OCI-LY7 (cell line): ENCODE results near the gene MAP1B. TPM values are rescaled to one million over a fixed set of nuclear protein-coding genes. Genes with fewer than 3 reads are reported as not detected.

ENCODE experiments used
- BruUV-seq: library from RNA; stranded (reverse); fragments of 400-500 nt; replicated peaks from 2 replicates; lab custom pipeline; 2021; lab: Mats Ljungman, UMichigan
- CTCF ChIA-PET: fragments of 300-600 bp; sonication (Branson Sonifier 250); formaldehyde crosslinking; loops from one replicate; lab custom pipeline; 2022; ENCODE audit warnings: antibody characterized with exemption; ENCODE audit not compliant: unreplicated experiment; lab: Charles Lee
- POLR2A ChIA-PET: fragments of 300-600 bp; sonication (Branson Sonifier 250); formaldehyde crosslinking; loops from one replicate; lab custom pipeline; 2022; ENCODE audit warnings: antibody characterized with exemption; lab: Charles Lee
- DNase-seq: peaks from one replicate; pipeline ENCODE4 v3.0.0-alpha.2; 2015; ENCODE audit warnings: low spot score
- H2AFZ ChIP-seq: fragments of 200-600 bp; sonication (generic), shearing (Covaris generic); 2 replicates; pipeline ENCODE4 v1.6.1; 2014; ENCODE audit warnings: mild to moderate bottlenecking, antibody characterized with exemption, low read length, moderate library complexity
- H3K27ac ChIP-seq: fragments of 200-600 bp; sonication (generic); 2 replicates; pipeline ENCODE4 v1.5.1; 2014; ENCODE audit warnings: mixed run types, low read depth, mild to moderate bottlenecking, moderate library complexity, low read length, inconsistent platforms; ENCODE audit not compliant: poor library complexity, severe bottlenecking
- H3K36me3 ChIP-seq: fragments of 200-600 bp; sonication (generic); 2 replicates; pipeline ENCODE4 v1.6.1; 2014; ENCODE audit warnings: mild to moderate bottlenecking, antibody characterized with exemption, low read length, moderate library complexity, mixed read lengths; ENCODE audit not compliant: insufficient read depth
- H3K4me1 ChIP-seq: fragments of 200-600 bp; sonication (generic); 2 replicates; pipeline ENCODE4 v1.5.1; 2014; ENCODE audit warnings: mild to moderate bottlenecking, low read length; ENCODE audit not compliant: insufficient read depth, poor library complexity, severe bottlenecking
- H3K4me2 ChIP-seq: fragments of 200-600 bp; sonication (generic); 2 replicates; pipeline ENCODE4 v1.6.1; 2014; ENCODE audit warnings: mild to moderate bottlenecking, low read length
- H3K4me3 ChIP-seq: fragments of 200-600 bp; sonication (generic); 2 replicates; pipeline ENCODE4 v1.5.1; 2014; ENCODE audit warnings: mild to moderate bottlenecking, low read depth, low read length; ENCODE audit not compliant: poor library complexity, severe bottlenecking
- H3K79me2 ChIP-seq: fragments of 200-600 bp; sonication (generic); 2 replicates; pipeline ENCODE4 v1.6.1; 2016; ENCODE audit warnings: low read depth, mild to moderate bottlenecking, low read length, moderate library complexity, mixed read lengths; ENCODE audit not compliant: insufficient read depth
- H3K9me2 ChIP-seq: fragments of 200-600 bp; sonication (generic); 2 replicates; pipeline ENCODE4 v1.6.1; 2016; ENCODE audit warnings: mild to moderate bottlenecking, low read length, mixed read lengths; ENCODE audit not compliant: insufficient read depth
- H3K9me3 ChIP-seq: fragments of 200-600 bp; sonication (generic); 2 replicates; pipeline ENCODE4 v1.6.1; 2014; ENCODE audit warnings: mild to moderate bottlenecking, mixed run types, low read length, mixed read lengths
- H4K20me1 ChIP-seq: fragments of 200-600 bp; sonication (generic); 2 replicates; pipeline ENCODE4 v1.6.1; 2014; ENCODE audit warnings: mild to moderate bottlenecking, antibody characterized with exemption, low read length, moderate library complexity, mixed read lengths; ENCODE audit not compliant: insufficient read depth
- EZH2phosphoT487 ChIP-seq: fragments of 200-600 bp; sonication (generic); IDR thresholded peaks from 2 replicates; pipeline ENCODE4 v1.6.1; 2018; ENCODE audit warnings: low read depth, borderline replicate concordance, mild to moderate bottlenecking, mixed run types, antibody characterized with exemption, low read length, moderate library complexity, mixed read lengths
- intact Hi-C: fragments of 100-400 bp; cut with micrococcal nuclease; formaldehyde crosslinking; loops from one replicate; pipeline ENCODE4 v1.10.0; 2022; ENCODE audit not compliant: unreplicated experiment
- total RNA-seq, 2 experiments: library from RNA; depleted of rRNA in 1 of 2; stranded (reverse); fragments of >200 nt in 1 of 2; shearing (Covaris generic) in 1 of 2; gene quantifications; 2 replicates each; pipeline ENCODE4 v1.2.3, GENCODE V29; 2014 to 2022
- TF ChIP-seq, protein P1 (sequence below): fragments of 200-600 bp; sonication (generic); conservative IDR thresholded peaks from 2 replicates; pipeline ENCODE4 v1.5.1; 2014; ENCODE audit warnings: mild to moderate bottlenecking, antibody characterized with exemption, low read length, moderate library complexity, mixed read lengths

The MAP1B gene
- total RNA-seq, 2 experiments from 2014 or later: not detected

DNA sequence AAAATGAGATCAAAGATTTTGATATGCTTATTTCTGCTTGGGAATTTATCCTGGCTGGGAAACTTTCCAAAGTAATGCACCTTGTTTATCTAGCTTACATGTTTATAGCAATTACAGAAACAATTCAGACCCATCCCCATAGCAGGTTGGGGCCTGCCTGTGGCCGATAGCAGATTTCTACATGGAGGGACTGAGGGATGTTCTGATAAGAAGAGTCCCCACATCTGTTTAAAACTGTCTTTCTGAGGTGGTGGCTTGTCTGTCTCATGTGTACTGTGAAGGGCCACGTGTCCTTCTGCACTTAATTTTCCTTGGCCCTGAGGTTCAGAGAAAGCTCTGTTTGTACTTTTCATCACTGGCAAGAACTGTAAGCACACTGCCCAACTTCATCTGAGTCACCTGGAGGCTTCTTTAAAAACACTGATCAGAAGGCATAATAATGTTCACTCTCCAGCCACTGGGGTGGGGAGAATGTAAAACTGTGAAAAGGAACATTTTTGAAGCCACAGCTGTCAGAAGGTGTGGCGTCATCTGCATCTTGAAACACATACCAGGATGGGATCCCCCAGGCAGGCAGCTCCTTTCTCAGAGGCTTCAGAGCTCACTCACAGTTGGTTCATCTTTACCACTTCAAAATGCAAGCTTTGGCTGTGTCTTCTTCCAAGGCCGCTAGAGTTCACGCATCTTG is 80.3 kb downstream of the MAP1B start:
- intact Hi-C loops: no loop called here
- no peak overlapping the region for H2AFZ ChIP-seq
- ChIA-PET CTCF (no interaction called here), POLR2A (no interaction called here)
- no peak for DNase-seq
- H3K4me3 ChIP-seq: no peak overlapping the region
- no peaks in the 10 kb centered on the region for H3K36me3 ChIP-seq
- H3K4me1 ChIP-seq: no peaks in the 10 kb centered on the region
- TF ChIP-seq, protein P1, sequence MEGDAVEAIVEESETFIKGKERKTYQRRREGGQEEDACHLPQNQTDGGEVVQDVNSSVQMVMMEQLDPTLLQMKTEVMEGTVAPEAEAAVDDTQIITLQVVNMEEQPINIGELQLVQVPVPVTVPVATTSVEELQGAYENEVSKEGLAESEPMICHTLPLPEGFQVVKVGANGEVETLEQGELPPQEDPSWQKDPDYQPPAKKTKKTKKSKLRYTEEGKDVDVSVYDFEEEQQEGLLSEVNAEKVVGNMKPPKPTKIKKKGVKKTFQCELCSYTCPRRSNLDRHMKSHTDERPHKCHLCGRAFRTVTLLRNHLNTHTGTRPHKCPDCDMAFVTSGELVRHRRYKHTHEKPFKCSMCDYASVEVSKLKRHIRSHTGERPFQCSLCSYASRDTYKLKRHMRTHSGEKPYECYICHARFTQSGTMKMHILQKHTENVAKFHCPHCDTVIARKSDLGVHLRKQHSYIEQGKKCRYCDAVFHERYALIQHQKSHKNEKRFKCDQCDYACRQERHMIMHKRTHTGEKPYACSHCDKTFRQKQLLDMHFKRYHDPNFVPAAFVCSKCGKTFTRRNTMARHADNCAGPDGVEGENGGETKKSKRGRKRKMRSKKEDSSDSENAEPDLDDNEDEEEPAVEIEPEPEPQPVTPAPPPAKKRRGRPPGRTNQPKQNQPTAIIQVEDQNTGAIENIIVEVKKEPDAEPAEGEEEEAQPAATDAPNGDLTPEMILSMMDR: no peak
- TF ChIP-seq EZH2phosphoT487: no peak
- H3K4me2 ChIP-seq: no peak overlapping the region
- no peak overlapping the region for H3K27ac ChIP-seq
- BruUV-seq: no TSS peak
- H3K9me2 ChIP-seq: no peaks in the 10 kb centered on the region
- H3K79me2 ChIP-seq: no peaks in the 10 kb centered on the region
- H4K20me1 ChIP-seq: no peaks in the 10 kb centered on the region
- no peaks in the 10 kb centered on the region for H3K9me3 ChIP-seq

DNA sequence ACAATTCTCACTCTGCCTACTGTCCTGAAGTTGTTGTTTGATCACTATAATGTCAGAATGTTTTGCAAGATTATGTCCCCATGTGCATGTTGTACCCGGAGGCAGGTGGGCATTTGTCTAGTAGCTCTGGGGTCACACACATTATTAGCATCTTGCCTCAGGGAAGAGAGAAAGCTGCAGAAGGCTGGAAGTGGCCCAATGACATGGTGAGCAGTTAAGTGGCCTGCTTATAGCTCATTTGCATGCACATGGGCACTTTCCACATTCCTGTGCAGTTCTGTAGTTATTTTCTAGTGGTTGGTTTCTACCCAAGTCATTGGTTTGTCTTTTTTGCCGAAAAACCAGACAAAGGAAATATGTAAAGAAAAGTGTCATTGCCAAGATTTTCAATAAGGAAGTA is 80.9 kb downstream of the MAP1B start:
- no peak overlapping the region for H2AFZ ChIP-seq
- no peak for TF ChIP-seq EZH2phosphoT487
- TF ChIP-seq, protein P1: no peak
- no peaks in the 10 kb centered on the region for H3K4me1 ChIP-seq
- no peaks in the 10 kb centered on the region for H4K20me1 ChIP-seq
- H3K9me2 ChIP-seq: no peaks in the 10 kb centered on the region
- DNase-seq: no peak
- BruUV-seq: no TSS peak
- no peak overlapping the region for H3K4me3 ChIP-seq
- no peak overlapping the region for H3K4me2 ChIP-seq
- POLR2A ChIA-PET: no interaction called here
- H3K9me3 ChIP-seq: no peaks in the 10 kb centered on the region
- no peaks in the 10 kb centered on the region for H3K79me2 ChIP-seq
- intact Hi-C loops: no loop called here
- H3K27ac ChIP-seq: no peak overlapping the region
- H3K36me3 ChIP-seq: no peaks in the 10 kb centered on the region
- CTCF ChIA-PET: no interaction called here

DNA sequence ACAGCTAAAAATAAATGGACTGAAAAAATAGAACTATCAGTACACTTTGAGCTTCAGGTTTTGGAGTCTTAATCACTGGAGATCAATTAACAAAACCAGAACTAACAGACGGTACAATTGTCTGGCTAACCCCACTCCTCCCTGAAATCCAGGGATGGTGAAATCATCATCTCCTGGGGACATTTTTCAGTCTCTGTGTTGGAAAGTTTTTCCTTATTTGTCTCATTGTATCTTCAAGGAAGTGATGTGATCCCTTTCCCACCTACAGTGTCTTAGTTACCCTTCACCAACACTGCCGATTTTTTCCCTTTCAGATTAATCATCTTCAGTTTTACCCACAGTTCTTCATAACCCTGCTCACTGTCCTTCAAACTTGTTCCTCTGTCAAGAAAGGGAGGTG is 81.9 kb downstream of the MAP1B start:
- TF ChIP-seq, protein P1: no peak
- TF ChIP-seq EZH2phosphoT487: no peak
- Histone ChIP-seq H3K4me2 (no peak overlapping the region), H3K27ac (no peak overlapping the region), H3K4me1 (no peaks in the 10 kb centered on the region), H3K36me3 (no peaks in the 10 kb centered on the region), H3K9me3 (no peaks in the 10 kb centered on the region), H3K79me2 (no peaks in the 10 kb centered on the region), H3K4me3 (no peak overlapping the region), H2AFZ (no peak overlapping the region), H4K20me1 (no peaks in the 10 kb centered on the region), H3K9me2 (no peaks in the 10 kb centered on the region)
- no peak for DNase-seq
- CTCF ChIA-PET: no interaction called here
- intact Hi-C loops: no loop called here
- POLR2A ChIA-PET: no interaction called here
- no TSS peak for BruUV-seq
